Duodenal mucosa (tissue), 2 donors: ENCODE results near the gene PUM2.
"Not testable (repeated sequence)": the region's sequence is repeated elsewhere in the genome, so short reads cannot be mapped to it uniquely, and the experiment has no call there.

ENCODE experiments used
- H3K27ac ChIP-seq: one replicate; pipeline ENCODE4 v1.7.0; 2013; ENCODE audit warnings: low read depth, low read length
- H3K27me3 ChIP-seq, 2 donors: one replicate each; pipeline ENCODE4 v1.7.0; 2013; ENCODE audit warnings: low read length in 2 of 2, control low read depth in 1 of 2; ENCODE audit not compliant: insufficient read depth in 2 of 2, control insufficient read depth in 1 of 2
- H3K36me3 ChIP-seq, 2 donors: one replicate each; pipeline ENCODE4 v1.7.0; 2013; ENCODE audit warnings: low read length in 2 of 2, control low read depth in 1 of 2; ENCODE audit not compliant: insufficient read depth in 2 of 2, control insufficient read depth in 1 of 2
- H3K4me1 ChIP-seq, 2 donors: one replicate each; pipeline ENCODE4 v1.7.0; 2013; ENCODE audit warnings: low read length in 2 of 2, control low read depth in 1 of 2; ENCODE audit not compliant: insufficient read depth in 2 of 2, control insufficient read depth in 1 of 2
- H3K4me3 ChIP-seq, 2 donors: one replicate each; pipeline ENCODE4 v1.7.0; 2013; ENCODE audit warnings: low read length in 2 of 2, low read depth in 1 of 2
- H3K9ac ChIP-seq, 2 donors: one replicate each; pipeline ENCODE4 v1.7.0; 2013; ENCODE audit warnings: low read length in 2 of 2, low read depth in 1 of 2
- H3K9me3 ChIP-seq, 2 donors: one replicate each; pipeline ENCODE4 v1.7.0; 2013; ENCODE audit warnings: low read length in 2 of 2, control low read depth in 1 of 2; ENCODE audit not compliant: control insufficient read depth in 1 of 2

The PUM2 gene

GRCh38 chr2:20370191-20370590, 19.5 kb upstream of the PUM2 start:
- Histone ChIP-seq H3K9me3 (peaks cover 0 to 4% of the 10 kb centered on the region in 2 donors), H3K27me3 (no peaks in the 10 kb centered on the region), H3K9ac (no peak overlapping the region), H3K4me1 (no peaks in the 10 kb centered on the region), H3K4me3 (no peak overlapping the region), H3K27ac (no peak overlapping the region), H3K36me3 (no peaks in the 10 kb centered on the region)

- H3K36me3 ChIP-seq: no peaks in the 10 kb centered on the region
- no peak overlapping the region for H3K9ac ChIP-seq
- no peaks in the 10 kb centered on the region for H3K27me3 ChIP-seq
- no peak overlapping the region for H3K27ac ChIP-seq
- no peak overlapping the region for H3K4me3 ChIP-seq
- H3K4me1 ChIP-seq: no peaks in the 10 kb centered on the region
- peaks cover 0 to 4% of the 10 kb centered on the region in 2 donors for H3K9me3 ChIP-seq
Observed at GRCh38 chr2:20369366-20369765, 18.7 kb upstream of the PUM2 start.

- Histone ChIP-seq H3K36me3 (no peaks in the 10 kb centered on the region), H3K9ac (no peak overlapping the region), H3K27ac (no peak overlapping the region), H3K4me3 (no peak overlapping the region), H3K9me3 (peaks cover 0 to 4% of the 10 kb centered on the region in 2 donors), H3K27me3 (no peaks in the 10 kb centered on the region), H3K4me1 (no peaks in the 10 kb centered on the region)
Observed at GRCh38 chr2:20368706-20369105, 18.1 kb upstream of the PUM2 start.

GRCh38 chr2:20367929-20368328, 17.3 kb upstream of the PUM2 start:
- not testable (repeated sequence) for H3K36me3 ChIP-seq, H3K9ac ChIP-seq, H3K4me1 ChIP-seq, H3K4me3 ChIP-seq, H3K27ac ChIP-seq, H3K9me3 ChIP-seq, H3K27me3 ChIP-seq

GRCh38 chr2:20366672-20367116, 16.1 kb upstream of the PUM2 start:
- H3K4me1 ChIP-seq: no peaks in the 10 kb centered on the region
- H3K27me3 ChIP-seq: no peaks in the 10 kb centered on the region
- peaks cover 0 to 4% of the 10 kb centered on the region in 2 donors for H3K9me3 ChIP-seq
- H3K9ac ChIP-seq: no peak overlapping the region
- H3K4me3 ChIP-seq: no peak overlapping the region
- no peak overlapping the region for H3K27ac ChIP-seq
- H3K36me3 ChIP-seq: no peaks in the 10 kb centered on the region

- H3K4me3 ChIP-seq: no peak overlapping the region
- H3K36me3 ChIP-seq: no peaks in the 10 kb centered on the region
- no peaks in the 10 kb centered on the region for H3K4me1 ChIP-seq
- H3K27ac ChIP-seq: no peak overlapping the region
- no peaks in the 10 kb centered on the region for H3K27me3 ChIP-seq
- H3K9me3 ChIP-seq: peaks cover 0 to 4% of the 10 kb centered on the region in 2 donors
- no peak overlapping the region for H3K9ac ChIP-seq
Observed at GRCh38 chr2:20365249-20365817, 14.7 kb upstream of the PUM2 start.

GRCh38 chr2:20363578-20363977, 12.9 kb upstream of the PUM2 start:
- no peak overlapping the region for H3K27ac ChIP-seq
- H3K9me3 ChIP-seq: peaks cover 0 to 4% of the 10 kb centered on the region in 2 donors
- H3K4me3 ChIP-seq: no peak overlapping the region
- no peaks in the 10 kb centered on the region for H3K36me3 ChIP-seq
- no peaks in the 10 kb centered on the region for H3K27me3 ChIP-seq
- H3K4me1 ChIP-seq: no peaks in the 10 kb centered on the region
- H3K9ac ChIP-seq: no peak overlapping the region

- Histone ChIP-seq H3K27ac (no peak overlapping the region), H3K9me3 (peaks cover 0 to 2% of the 10 kb centered on the region in 2 donors), H3K9ac (no peak overlapping the region), H3K36me3 (no peaks in the 10 kb centered on the region), H3K27me3 (no peaks in the 10 kb centered on the region), H3K4me3 (no peak overlapping the region), H3K4me1 (no peaks in the 10 kb centered on the region)
Observed at GRCh38 chr2:20362701-20363435, 12.2 kb upstream of the PUM2 start.

- Histone ChIP-seq H3K36me3 (no peaks in the 10 kb centered on the region), H3K4me1 (no peaks in the 10 kb centered on the region), H3K4me3 (no peak overlapping the region), H3K9ac (no peak overlapping the region), H3K27me3 (no peaks in the 10 kb centered on the region), H3K9me3 (no peaks in the 10 kb centered on the region), H3K27ac (no peak overlapping the region)
Observed at GRCh38 chr2:20361893-20362292, 11.2 kb upstream of the PUM2 start.

GRCh38 chr2:20359096-20359495, 8.5 kb upstream of the PUM2 start:
- no peaks in the 10 kb centered on the region for H3K27me3 ChIP-seq
- H3K9me3 ChIP-seq: no peaks in the 10 kb centered on the region
- H3K36me3 ChIP-seq: no peaks in the 10 kb centered on the region
- H3K4me1 ChIP-seq: no peaks in the 10 kb centered on the region
- no peak overlapping the region for H3K9ac ChIP-seq
- no peak overlapping the region for H3K27ac ChIP-seq
- no peak overlapping the region for H3K4me3 ChIP-seq
